ENCODE results near the gene PAAF1.

GRCh38 chr11:73839123-73839457, 37.7 kb upstream of the PAAF1 start:
- TF ChIP-seq CTCF (IDR thresholded peaks at IDR 0.05): no peak
- no peak for TF ChIP-seq REST (IDR thresholded peaks at IDR 0.05)
- no peak for TF ChIP-seq CEBPB (IDR thresholded peaks at IDR 0.05)
- TF ChIP-seq POLR2A (IDR thresholded peaks at IDR 0.05; ENCODE audit: low read length): no peak
- no peak for TF ChIP-seq HMGXB4 (CRISPR knock-in tag; IDR thresholded peaks at IDR 0.05; ENCODE audit: borderline replicate concordance)
- TF ChIP-seq GATA3 (IDR thresholded peaks at IDR 0.05; ENCODE audit: borderline replicate concordance): no peak
- no peak for TF ChIP-seq ESRRA (IDR thresholded peaks at IDR 0.05; ENCODE audit: borderline replicate concordance, low read length)
- TF ChIP-seq BCL3 (IDR thresholded peaks at IDR 0.05): no peak
- TF ChIP-seq RFX5 (IDR thresholded peaks at IDR 0.05): no peak
- TF ChIP-seq RCOR1 (IDR thresholded peaks at IDR 0.05; ENCODE audit: low read depth, low read length): no peak
- TF ChIP-seq MAX (IDR thresholded peaks at IDR 0.05): no peak
- TF ChIP-seq KDM1A (IDR thresholded peaks at IDR 0.05; ENCODE audit: low read depth): no peak

All from A549 (cell line).